Measurements from ENCODE around the gene HEBP1.

DNA sequence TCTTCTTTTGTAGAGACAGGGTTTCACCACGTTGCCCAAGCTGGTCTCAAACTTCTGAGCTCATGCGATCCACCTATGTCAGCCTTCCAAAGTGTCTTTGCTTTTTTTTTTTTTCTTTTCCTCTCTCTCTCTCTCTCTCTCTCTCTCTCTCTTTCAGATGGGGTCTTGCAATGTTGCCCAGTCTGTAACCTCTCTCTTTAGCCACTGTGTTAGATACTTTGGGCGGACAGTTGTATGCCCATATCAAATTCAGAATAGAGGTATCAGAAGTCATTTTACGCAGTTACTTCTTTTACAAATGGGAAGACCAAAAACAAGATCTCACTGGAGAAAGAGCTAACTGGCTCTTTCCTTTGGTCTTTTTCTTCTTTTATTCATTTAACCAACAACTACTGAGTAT, 6.7 kb downstream of the HEBP1 start:
- TF ChIP-seq, protein P1, sequence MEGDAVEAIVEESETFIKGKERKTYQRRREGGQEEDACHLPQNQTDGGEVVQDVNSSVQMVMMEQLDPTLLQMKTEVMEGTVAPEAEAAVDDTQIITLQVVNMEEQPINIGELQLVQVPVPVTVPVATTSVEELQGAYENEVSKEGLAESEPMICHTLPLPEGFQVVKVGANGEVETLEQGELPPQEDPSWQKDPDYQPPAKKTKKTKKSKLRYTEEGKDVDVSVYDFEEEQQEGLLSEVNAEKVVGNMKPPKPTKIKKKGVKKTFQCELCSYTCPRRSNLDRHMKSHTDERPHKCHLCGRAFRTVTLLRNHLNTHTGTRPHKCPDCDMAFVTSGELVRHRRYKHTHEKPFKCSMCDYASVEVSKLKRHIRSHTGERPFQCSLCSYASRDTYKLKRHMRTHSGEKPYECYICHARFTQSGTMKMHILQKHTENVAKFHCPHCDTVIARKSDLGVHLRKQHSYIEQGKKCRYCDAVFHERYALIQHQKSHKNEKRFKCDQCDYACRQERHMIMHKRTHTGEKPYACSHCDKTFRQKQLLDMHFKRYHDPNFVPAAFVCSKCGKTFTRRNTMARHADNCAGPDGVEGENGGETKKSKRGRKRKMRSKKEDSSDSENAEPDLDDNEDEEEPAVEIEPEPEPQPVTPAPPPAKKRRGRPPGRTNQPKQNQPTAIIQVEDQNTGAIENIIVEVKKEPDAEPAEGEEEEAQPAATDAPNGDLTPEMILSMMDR (IDR thresholded peaks at IDR 0.05; ENCODE audit: low read depth, low read length), result no peak
- TF ChIP-seq EZH2phosphoT487 (IDR thresholded peaks at IDR 0.05; ENCODE audit: low read depth), result no peak

All from OCI-LY3 (cell line).